CD4-positive, alpha-beta T cell treated with Interferon alpha-2 for 1 hour (primary cell): ENCODE results near the gene RIOX2.
A peak's percentile ranks its signal among the peaks of the same experiment; 100 is the strongest.
"Not testable (repeated sequence)": the region's sequence is repeated elsewhere in the genome, so short reads cannot be mapped to it uniquely, and the experiment has no call there.

Source experiments
- DNase-seq, 2 donors: peaks; one replicate each; pipeline ENCODE4 v3.0.0-alpha.2; 2020 to 2022

Gene RIOX2

DNA sequence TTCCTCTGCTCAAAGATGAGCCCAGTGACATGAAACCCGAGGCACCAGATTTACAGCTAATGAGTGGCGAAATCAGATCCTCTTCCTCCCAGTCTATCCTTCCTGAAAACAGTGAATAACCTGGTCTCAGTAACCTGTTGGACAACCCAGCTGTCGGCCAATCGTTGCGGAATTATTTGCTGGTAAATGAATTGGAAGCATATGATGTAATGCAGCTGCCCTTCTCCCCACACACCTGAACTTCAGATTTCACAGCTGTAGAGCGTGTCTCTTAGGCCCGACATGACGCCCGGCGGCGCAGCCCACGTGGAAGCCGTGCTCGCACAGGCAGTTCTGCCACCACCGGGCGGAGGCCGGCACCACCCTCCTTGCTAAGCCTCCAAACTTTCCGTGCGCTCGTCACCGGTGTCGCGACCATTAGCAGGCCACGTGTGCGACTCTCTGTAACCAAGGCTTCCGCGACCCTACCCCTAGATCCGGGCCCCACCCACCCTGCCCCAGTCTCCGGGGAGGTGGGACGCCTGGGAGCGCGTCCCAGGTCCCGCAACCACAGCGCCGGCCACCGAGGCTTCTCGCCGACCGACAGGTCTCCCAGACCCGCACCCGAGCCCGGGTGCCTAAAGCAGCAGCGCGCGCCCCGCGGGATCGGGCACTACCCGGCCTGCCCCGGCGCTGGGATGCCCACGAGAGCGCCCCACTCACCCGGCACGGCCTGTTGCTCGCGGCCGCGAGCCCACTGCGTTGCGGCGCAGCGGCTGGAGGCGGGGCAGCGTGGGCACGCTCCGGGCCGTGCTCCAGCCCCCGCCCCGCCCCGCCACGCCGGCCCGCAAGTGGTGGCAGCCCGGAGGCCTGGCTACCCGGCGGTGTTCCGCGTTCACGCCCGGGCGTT, at the start of gene RIOX2:
RIOX2 (minus strand) TSS at position 753 of the 889 bp plus-strand sequence. CDS start 4,838 bp downstream, outside the sequence.
- peak; percentile 70 to 79 for DNase-seq

DNA sequence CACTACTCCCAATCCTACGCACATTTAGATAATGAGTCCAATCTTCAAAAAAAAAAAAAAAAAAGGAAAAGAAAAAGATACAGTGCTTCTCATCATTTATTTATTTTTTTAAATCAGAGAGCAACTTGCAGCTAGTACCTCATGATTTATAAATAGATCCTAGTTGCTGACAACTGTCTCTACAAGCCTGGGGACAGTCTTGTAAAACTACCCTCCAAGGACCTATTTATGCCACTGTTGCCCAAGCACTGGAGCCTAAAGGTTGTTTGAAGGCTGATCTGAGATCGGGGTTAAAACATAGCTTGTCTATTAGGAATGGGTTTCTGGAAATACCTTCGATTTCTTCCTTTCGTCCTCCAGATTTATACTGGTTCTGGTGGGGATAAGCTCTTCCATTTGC, 48.2 kb upstream of the RIOX2 start:
- no peak for DNase-seq

DNA sequence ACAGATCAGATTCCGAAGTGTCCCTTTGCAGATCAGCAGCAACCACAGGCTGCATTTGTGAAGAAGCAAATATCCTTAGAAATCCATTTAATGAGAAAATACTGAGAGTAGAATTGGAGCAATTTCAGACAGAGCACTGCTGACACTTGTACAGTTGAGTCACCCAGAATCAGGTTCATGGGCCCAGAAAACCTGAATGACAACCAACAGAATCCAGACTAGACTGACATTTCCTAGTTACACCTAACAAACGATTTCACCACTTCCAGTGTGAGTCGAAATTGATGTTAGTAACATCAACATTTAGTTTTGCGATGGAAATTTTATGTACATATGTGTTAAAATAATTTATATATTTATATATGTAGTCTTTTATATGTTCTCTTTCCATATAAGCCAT, 46.1 kb upstream of the RIOX2 start:
- DNase-seq = no peak

DNA sequence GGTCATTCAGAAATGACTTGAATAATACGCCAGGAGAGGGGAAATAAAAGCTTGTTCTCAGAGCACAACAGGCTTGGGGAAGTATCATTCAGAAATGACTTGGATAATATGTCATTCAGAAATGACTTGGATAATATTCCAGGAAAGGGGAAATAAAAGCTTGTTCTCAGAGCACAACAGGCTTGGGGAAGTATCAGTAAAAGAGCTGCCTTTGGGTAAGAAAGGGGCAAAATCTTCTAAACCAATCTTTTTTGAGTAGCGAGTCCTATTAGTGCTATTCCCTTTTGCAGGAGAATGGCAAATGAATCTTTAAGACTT, 42.0 kb upstream of the RIOX2 start:
- DNase-seq = no peak

DNA sequence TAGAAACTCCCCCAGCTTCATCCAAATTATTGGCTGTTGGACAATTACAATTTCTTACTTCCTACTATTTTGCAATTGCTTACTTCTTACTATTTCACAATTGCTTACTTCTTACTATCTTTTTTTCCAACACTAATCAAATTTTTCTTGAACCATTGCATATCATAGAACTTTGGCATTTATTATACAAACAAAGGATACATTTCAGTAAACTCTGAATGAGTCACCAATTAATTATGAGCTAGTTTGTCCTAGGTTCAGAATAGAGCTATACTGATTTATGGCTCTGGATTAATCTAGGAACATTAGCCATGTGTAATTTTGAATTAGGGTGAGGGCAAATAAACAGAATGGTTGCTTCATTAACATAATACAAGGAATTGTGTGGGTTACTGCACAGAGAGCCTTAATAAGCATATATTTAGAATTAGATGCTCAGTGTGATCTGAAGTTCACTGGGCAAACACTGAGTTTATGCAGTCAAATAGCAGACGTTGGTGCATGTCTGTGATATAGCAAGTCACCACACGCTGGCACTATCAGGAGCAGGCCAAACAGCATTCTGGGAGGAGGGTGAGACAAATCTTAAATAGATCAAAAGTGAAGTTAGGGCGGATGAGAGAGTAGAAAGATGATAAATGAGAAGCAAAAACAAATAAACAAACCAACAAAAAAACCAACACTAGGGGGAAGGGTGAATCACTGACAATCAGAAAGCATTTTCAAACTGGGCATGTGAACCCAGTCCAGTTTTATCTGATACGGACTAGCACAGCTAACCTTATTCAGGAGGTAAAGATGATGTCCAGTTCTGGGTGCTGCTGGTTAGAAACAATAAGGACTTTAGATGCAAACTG, 41.4 kb upstream of the RIOX2 start:
- DNase-seq = no peak

DNA sequence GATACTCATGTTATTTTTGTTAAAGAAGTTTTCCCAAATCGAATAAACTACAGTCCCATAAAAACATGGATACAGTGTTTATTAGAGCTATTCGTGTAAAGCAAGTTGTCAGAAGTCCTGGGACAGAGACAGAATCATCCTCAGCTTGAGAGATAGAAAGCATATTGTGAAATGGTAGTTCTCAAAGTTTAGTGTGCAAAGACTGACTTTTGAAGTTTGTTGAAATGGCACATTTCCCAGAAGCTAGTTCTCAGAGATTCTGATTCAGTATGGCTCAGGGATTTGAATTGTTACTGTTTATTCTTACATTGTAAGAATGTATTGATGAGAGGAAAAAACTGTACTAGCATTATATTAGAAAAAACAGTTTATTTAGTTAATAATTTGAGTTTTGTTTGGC, 40.7 kb upstream of the RIOX2 start:
- no peak for DNase-seq

DNA sequence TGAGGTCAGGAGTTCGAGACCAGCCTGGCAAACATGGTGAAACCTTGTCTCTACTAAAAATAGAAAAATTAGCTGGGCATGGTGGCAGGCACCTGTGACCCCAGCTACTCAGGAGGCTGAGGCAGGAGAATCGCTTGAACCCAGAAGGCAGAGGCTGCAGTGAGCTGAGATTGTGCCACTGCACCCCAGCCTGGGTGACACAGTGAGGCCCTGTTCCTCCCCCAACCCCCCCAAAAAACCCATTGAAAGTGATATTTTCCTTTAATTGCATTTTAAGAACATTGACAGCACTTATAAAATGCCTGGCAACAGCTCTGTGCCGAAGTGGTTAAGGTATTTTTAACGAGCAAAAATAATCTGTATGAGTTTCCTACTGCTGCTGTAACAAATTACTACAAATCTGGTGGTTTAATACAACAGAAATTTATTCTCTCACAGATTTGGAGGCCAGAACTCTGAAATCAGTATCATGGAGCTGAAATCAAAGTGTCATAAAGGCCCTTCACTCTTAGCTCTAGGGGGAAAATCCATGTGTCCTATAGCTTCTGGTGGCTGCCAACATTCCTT, 38.7 kb upstream of the RIOX2 start:
- not testable (repeated sequence) for DNase-seq

DNA sequence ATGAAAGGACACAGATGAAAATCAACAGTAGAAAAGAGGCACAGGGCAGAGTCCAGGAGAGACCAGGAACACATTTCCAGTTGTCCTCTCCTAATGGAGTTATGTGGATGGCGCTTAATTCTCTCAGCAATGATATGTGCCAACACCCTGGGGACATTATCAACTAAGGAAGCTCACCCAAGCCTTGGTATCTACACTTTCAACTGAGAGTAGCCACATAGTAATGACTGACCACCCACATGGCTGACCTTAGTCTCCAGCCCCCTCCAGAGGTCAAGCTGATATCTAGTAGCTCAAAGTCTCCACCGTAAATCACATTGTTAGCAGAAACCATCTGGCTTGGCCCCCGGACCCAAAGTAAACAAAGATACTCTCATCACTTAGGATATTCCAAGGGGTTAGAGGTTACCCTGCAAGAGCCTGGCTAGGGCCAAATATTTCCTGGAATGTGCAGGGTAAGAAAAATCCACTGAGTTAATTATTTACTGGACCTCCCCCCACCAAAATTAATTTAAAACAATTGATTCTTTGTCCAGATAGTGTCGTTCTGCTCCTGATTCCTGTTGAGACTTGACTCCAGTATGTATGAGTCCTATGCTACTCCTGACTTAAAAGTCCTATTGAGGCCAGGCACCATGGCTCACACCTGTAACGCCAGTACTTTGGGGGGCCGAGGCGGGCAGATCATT, 38.1 kb upstream of the RIOX2 start:
- no peak for DNase-seq

DNA sequence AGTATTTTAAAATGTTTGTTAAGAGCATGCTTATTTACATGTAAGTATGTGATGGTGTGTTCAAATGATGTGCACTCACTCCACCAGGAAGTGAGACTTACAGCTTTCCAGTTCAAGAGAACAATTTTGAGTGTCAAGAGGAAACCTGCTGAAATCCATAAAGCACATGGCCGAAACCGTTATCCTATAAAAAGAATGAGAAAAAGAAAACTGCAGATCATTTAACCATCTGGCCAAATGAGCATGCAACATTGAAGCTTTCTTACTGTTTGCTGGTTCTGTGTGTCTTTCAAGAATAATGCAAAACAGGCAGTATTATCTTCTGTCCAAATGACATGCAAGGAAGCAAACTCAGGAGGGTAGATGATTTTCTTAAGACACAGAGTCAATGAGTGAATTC, 36.6 kb upstream of the RIOX2 start:
- DNase-seq = no peak

DNA sequence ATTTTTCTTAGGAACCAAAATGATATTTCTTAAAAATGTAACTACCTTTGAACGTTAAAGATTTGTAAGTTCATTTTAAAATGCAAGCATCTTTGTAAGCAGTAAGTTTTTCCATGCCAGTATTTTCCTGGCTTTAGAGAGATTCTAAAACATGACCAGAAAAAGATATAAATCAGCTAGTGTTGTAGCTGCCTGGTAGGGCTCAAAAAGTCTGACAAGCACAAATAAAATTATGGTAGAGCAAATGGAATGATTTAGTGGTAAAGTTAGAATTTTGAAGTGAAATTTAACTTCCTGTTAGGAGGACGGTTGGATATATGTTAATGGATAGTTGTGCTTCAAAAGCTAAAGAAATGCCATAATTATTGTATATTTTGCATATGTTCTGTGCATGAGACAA, 33.2 kb upstream of the RIOX2 start:
- DNase-seq = no peak

DNA sequence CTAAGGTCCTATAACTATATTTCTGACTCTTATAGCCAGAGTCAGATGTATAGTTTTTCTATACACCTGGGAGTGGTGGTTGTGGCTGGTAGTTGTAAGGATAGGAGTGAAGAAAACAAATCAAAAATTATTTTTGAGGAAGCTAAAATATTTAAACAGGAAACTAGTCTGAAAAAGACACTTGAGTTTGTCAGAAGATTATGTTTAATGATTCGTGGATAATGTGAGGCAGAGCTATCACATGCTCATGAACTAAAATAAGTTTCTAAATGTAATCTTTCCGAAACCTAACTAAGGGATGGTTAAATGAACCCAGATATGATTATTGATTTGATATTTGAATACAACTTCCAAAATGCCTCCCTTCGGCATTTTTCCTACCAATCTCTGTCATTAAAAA, 32.5 kb upstream of the RIOX2 start:
- no peak for DNase-seq

DNA sequence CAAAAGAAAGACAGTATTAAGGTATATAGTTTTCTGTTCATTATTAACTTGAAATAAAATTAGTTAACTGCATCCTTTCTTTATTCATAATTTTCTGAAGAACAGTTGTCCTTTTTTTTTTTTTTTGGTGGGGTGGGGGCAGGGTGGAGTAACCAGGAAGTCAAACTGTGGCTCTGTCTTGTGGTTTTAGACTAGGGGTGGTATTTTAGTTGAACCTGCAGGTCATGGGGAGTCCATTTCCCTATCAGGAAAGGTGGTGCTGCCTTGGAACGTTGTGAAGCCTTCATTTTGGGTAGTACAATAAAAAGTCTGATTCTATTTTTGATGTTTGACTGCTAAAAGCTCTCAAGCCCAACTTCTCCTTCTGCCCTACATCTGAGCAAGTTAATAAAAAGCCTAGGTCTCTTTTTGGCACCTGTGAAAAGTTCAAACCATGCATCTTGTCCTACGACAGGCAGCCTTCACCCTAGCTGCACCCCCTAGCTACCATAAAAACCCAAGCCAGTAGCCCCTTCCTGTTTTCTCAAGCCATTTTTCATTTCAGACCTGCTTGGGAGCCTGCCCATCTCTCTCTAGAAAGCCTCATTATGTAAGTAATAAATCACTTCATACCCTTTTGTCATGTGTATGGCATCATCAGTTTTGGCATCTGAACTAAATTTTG, 31.2 kb upstream of the RIOX2 start:
- DNase-seq = peak in 1 of 2 donors; percentile 27

DNA sequence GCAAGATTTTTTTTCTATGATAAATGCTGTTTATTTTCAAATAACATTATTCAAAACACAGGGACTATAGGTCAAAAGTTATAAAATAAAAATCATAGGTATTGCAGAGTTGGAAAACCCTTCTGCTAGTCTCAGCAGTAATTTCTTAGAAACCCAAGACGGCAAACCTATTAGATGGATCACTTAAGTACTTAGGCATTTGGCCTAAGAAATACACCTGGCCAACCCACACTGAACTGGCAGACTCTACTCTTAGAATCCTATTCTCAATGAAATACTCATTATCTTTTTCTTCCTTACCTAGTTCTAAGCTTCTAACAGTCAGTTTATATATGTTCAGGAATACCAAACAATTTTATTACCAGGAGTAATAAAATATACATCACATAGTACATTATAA, 30.5 kb upstream of the RIOX2 start:
- no peak for DNase-seq

DNA sequence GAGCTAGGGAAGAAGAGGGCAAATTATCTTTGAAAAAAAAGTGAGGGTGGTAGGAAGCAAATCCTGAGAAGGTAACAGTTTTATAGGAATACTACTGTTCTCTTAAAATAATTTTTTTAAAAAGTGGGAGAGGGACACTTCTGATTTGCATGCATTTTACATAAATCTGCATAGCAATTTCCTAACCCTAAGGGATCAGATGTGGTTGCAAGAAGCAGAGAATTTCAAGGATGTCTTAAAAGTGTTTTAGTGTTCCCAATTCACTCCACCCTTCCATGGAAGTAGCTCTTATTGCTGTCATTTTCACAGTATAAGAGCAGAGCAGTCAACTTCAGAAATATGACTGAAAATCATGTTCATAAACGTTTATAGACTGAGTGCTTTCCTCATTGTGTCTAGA, 27.8 kb upstream of the RIOX2 start:
- no peak for DNase-seq

DNA sequence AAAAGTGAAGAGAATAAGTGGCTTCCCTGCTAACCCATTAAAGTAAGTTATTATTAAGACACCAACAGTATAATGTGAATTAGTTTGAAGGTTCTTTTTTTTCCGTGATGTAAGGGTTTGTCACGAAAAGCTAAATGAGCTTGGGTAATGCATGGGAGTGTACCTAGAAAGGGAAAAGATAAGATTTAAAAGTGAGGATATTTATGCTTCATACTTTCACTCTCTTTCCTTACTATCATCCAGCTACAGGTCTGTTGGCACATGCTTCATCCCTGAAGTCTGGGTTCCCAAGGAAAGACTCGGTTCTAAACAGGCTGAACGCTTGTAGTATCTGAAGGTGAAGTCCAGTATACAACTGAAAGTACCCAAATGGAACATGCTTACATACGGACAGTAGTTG, 26.9 kb upstream of the RIOX2 start:
- DNase-seq = no peak

DNA sequence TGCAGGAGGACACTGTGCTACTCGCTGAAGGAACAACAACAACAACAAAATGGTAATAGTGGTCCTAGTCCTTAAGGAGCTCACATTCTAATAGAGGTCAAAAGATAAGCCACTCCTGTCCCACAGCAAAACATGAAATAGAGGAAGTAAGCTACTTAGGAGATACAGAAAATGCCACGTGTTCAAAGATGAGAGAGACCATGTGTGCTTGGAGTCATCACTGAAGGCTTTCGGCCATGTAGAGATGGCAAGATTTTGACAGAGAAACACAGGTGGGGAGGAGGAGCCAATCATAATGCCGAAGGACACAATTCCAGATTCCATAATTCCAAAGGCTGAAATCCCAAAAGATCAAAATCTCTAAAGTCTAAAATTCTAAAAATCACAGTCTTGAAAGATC, 24.8 kb upstream of the RIOX2 start:
- no peak for DNase-seq

DNA sequence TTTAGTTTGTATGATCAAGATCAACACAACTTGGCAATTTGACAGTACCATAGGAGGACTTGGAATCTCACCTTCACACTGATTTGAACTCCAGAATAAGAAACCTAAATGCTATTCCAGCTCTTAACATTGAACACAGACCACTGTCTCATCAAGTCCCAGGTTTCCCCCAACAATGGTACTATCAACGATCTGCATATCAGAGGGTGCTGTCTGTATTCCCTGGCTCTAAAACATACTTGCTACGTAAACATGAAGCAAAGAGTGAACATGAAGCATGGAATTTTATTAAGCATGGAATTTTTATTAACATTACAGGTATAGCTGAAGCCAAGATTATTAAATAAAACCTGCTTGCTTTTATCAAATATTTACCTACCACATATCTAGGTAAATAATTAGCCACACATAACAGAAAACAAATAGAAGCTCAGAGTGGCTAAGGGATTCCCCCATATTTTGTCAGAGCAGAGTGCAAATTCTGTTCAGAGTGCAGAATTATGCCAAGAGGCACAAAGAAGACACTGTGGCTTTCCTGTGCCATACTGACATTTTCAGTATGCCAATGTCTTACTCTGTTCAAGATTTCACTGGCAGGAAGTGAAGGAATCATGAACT, 22.2 kb upstream of the RIOX2 start:
- no peak for DNase-seq

DNA sequence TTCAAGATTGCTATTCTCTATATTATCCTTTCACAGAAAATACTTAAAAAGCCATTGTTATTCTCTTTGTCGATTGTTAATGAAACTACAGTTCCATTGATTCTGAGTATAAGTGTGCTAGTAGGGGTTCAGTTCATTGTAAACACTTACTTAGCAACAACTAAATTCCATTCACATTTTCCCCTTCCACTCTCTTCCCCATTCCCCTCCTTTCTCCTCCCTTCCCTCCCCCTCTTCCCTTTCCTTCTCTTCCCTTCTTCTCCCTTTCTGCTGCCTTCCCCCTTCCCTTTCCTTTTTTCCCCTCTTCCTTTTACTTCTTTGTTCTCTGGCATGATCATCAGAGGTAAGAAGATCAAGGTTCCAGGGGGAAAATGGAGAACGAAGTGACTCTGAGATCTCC, 21.3 kb upstream of the RIOX2 start:
- no peak for DNase-seq

DNA sequence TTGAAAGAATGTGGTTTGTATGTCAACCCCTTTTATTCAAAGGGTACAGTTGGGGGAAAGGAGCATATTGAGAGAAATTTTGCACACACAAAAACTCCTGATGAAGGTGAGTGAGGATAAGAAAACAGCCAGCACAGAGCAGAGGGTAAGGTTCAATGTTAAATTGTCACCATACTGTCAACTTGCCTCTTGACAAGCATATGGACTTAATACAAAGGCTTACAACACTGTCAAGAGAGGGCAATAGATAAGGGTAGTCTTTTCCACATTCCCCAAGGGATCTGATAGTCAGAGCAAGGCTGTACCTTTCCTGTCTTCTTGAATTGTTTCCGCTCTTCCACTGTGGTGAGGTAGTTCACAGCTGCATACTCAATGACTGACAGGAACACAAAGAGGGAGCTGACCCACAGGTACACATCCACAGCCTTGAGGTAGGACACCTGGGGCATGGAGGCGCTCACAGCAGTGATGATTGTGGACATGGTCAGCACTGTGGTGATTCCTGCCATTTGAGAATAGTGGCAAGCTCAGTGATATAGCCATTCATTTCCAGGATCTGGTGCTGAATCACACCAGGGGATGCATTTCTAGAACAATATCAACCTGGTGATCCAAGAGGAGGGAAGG, 20.4 kb upstream of the RIOX2 start:
- no peak for DNase-seq

DNA sequence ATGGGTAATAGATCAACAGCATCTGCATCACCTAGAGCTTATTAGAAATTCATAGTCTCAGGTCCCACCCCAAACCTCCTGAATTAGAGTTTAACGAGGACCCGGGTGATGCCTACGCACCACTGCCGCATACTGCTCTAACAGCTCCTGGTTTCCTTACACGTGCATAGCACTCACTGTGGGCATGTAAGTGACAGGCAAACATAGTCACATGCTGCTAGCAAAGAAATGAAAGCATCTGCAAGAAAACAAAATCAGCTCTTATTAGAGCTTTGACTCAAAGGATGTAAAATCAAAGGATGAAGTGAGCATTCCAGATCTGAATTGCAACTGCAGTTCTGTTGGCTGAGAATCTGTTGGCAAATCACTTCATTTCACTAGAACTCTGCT, 19.1 kb upstream of the RIOX2 start:
- peak in 1 of 2 donors; percentile 34 for DNase-seq

DNA sequence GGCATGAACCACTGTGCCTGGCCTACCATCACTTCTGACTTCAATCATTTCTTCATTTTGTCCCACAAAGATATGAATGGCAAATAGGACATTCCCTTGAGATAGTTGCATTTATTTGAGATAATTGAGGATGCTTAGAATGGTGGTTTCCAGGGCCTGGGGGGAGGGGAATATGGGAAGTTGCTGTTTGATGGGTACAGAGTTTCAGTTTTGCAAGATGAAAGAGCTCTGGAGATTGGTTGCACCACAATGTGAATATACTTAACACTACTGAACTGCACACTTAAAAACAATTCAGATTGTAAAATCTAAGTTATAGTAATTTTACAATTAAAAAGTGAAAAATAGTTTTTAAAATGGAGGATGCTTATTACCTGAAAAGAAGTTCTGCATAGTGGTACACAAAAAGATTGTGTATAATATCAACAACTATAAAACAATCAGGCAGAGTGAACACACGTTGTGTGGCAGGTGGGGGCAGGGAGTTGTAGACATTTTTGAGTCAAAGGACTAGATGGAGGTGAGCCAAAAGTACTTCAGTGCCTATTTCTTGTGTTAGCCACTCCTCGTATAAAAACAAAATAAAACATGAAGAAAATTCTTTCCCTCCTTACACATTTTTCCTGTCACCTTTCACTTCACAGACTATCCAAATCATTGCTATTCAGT, 18.5 kb upstream of the RIOX2 start:
- no peak for DNase-seq
